Endothelial cell of umbilical vein (primary cell): ENCODE measurements around the gene LMLN. TPM values are rescaled to one million over a fixed set of nuclear protein-coding genes. Genes with fewer than 3 reads are reported as not detected.

Experiments
- BruUV-seq: library from RNA; stranded (reverse); fragments of 400-500 nt; replicated peaks from 2 replicates; lab custom pipeline; 2021; lab: Mats Ljungman, UMichigan
- CTCF ChIA-PET: fragments of 300-600, 350-600 bp; sonication (Branson Sonifier 250); formaldehyde crosslinking; loops from one replicate; lab custom pipeline; 2021; ENCODE audit warnings: antibody characterized with exemption, inconsistent platforms; lab: Charles Lee
- POLR2A ChIA-PET: fragments of 300-600, 350-600 bp; sonication (Branson Sonifier 250); formaldehyde crosslinking; loops from one replicate; lab custom pipeline; 2021; ENCODE audit warnings: antibody characterized with exemption, inconsistent platforms; lab: Charles Lee
- DNase-seq: peaks from one replicate; pipeline ENCODE4 v3.0.0-alpha.2; 2011; ENCODE audit warnings: low read depth, low spot score
- FAIRE-seq: peaks from 2 replicates; lab custom pipeline; 2011; peaks lifted over from hg19 to GRCh38; lab: Jason Lieb, UNC
- H2AFZ ChIP-seq: 2 replicates; pipeline ENCODE4 v1.6.0; 2012; ENCODE audit warnings: low read depth, low read length, control low read depth, inconsistent platforms
- H3K27ac ChIP-seq: 2 replicates; pipeline ENCODE4 v1.5.1; 2011; ENCODE audit warnings: low read depth, mild to moderate bottlenecking, control low read depth, low read length, moderate library complexity; ENCODE audit not compliant: insufficient read depth
- H3K27me3 ChIP-seq, 2 experiments: 2 replicates each; pipeline versions ENCODE4 v1.6.0 to v1.6.1; 2011; ENCODE audit warnings: low read length in 2 of 2, mixed read lengths in 1 of 2; ENCODE audit not compliant: control insufficient read depth in 2 of 2, insufficient read depth in 2 of 2
- H3K36me3 ChIP-seq, 2 experiments: 2 replicates in 1 of 2; 3 replicates in 1 of 2; pipeline ENCODE4 v1.5.1; 2011; ENCODE audit warnings: low read length in 2 of 2, mild to moderate bottlenecking in 1 of 2, moderate library complexity in 1 of 2; ENCODE audit not compliant: control insufficient read depth in 2 of 2, insufficient read depth in 2 of 2; ENCODE audit errors: extremely low read depth in 1 of 2
- H3K4me1 ChIP-seq: 3 replicates; pipeline ENCODE4 v1.5.1; 2011; ENCODE audit warnings: mild to moderate bottlenecking, low read length; ENCODE audit not compliant: control insufficient read depth, insufficient read depth; ENCODE audit errors: extremely low read depth
- H3K4me2 ChIP-seq: 2 replicates; pipeline ENCODE4 v1.6.1; 2011; ENCODE audit warnings: low read length, control low read depth, mixed read lengths; ENCODE audit not compliant: insufficient read depth
- H3K4me3 ChIP-seq, 3 experiments: fragments of 200-600 bp in 1 of 3; sonication (generic), shearing (Covaris generic) in 1 of 3; replicated peaks in 1 of 3; 2 replicates each; pipeline ENCODE4 v1.5.1; 2011 to 2016; ENCODE audit warnings: control low read depth in 3 of 3, low read length in 3 of 3, mild to moderate bottlenecking in 2 of 3, inconsistent platforms in 1 of 3, low read depth in 1 of 3, moderate library complexity in 1 of 3; ENCODE audit not compliant: insufficient read depth in 1 of 3
- H3K79me2 ChIP-seq: 2 replicates; pipeline ENCODE4 v1.6.0; 2012; ENCODE audit warnings: low read length, inconsistent platforms; ENCODE audit not compliant: control insufficient read depth, insufficient read depth
- H3K9ac ChIP-seq: replicated peaks from 2 replicates; pipeline ENCODE3; 2011; ENCODE audit warnings: low read length, control low read depth; ENCODE audit not compliant: insufficient read depth; ENCODE audit errors: extremely low read depth
- H3K9me1 ChIP-seq: replicated peaks from 3 replicates; pipeline ENCODE4 v1.6.0; 2011; ENCODE audit warnings: mild to moderate bottlenecking, low read length; ENCODE audit not compliant: control insufficient read depth, insufficient read depth; ENCODE audit errors: extremely low read depth
- H3K9me3 ChIP-seq: replicated peaks from 2 replicates; pipeline ENCODE4 v1.5.1; 2012; ENCODE audit warnings: low read length, inconsistent platforms; ENCODE audit not compliant: control insufficient read depth, insufficient read depth
- H4K20me1 ChIP-seq: replicated peaks from 2 replicates; pipeline ENCODE3; 2011; ENCODE audit warnings: mild to moderate bottlenecking, low read length; ENCODE audit not compliant: control insufficient read depth, insufficient read depth; ENCODE audit errors: extremely low read depth
- EZH2 ChIP-seq: IDR thresholded peaks from 2 replicates; pipeline ENCODE4 v1.6.1; 2012; ENCODE audit warnings: borderline replicate concordance, low read depth, mild to moderate bottlenecking, moderate library complexity, low read length, inconsistent platforms; ENCODE audit not compliant: severe bottlenecking
- FOS ChIP-seq: IDR thresholded peaks from 2 replicates; pipeline ENCODE4 v1.6.1; 2011; ENCODE audit warnings: mild to moderate bottlenecking, low read length, moderate library complexity, borderline replicate concordance; ENCODE audit not compliant: insufficient read depth
- GATA2 ChIP-seq: IDR thresholded peaks from 2 replicates; pipeline ENCODE4 v1.7.0; 2011; ENCODE audit warnings: low read depth, mild to moderate bottlenecking, moderate library complexity, mixed read lengths, low read length; ENCODE audit not compliant: insufficient read length, insufficient read depth
- JUN ChIP-seq: IDR thresholded peaks from 2 replicates; pipeline ENCODE4 v1.6.1; 2011; ENCODE audit warnings: borderline replicate concordance, low read depth; ENCODE audit not compliant: insufficient read length, insufficient read depth
- MYC ChIP-seq: IDR thresholded peaks from one replicate; pipeline ENCODE4 v1.6.1; 2011; ENCODE audit warnings: mild to moderate bottlenecking, low read depth, low read length
- POLR2A ChIP-seq: IDR thresholded peaks from 2 replicates; pipeline ENCODE4 v1.6.1; 2012; ENCODE audit warnings: low read depth, mild to moderate bottlenecking, control low read depth, low read length
- POLR2AphosphoS5 ChIP-seq: IDR thresholded peaks from 2 replicates; pipeline ENCODE4 v1.6.1; 2012; ENCODE audit warnings: low read depth, mild to moderate bottlenecking, control low read depth, low read length, moderate library complexity; ENCODE audit not compliant: insufficient read depth
- dilution Hi-C: fragments of 300-500 bp; cut with MboI; formaldehyde crosslinking; loops from one replicate; pipeline ENCODE4 v1.15.0; 2019; ENCODE audit warnings: low sequenced_read_pairs; ENCODE audit not compliant: extremely low pct_ligation_motif_present
- intact Hi-C: fragments of 100-400 bp; cut with micrococcal nuclease; formaldehyde crosslinking; loops from one replicate; pipeline ENCODE4 v1.10.0; 2022
- polyA plus RNA-seq, 4 experiments: library from polyadenylated mRNA; depleted of rRNA in 3 of 4; stranded (reverse) in 3 of 4; unstranded in 1 of 4; fragments of >200 nt; gene quantifications; 2 replicates each; pipeline versions ENCODE4 v1.2.1 to v1.2.3, GENCODE V29; 2011 to 2012; ENCODE audit warnings: missing spikeins in 1 of 4
- total RNA-seq: library from RNA; stranded (reverse); gene quantifications from 2 replicates; pipeline ENCODE4 v1.2.3, GENCODE V29; 2021
- TF ChIP-seq, protein P1 (sequence below): IDR thresholded peaks from 2 replicates; pipeline ENCODE4 v1.6.1; 2011; ENCODE audit not compliant: insufficient read depth, insufficient read length
- TF ChIP-seq, protein P2 (sequence below), 2 donors: IDR thresholded peaks; 1 replicate in 1 of 2; 2 replicates in 1 of 2; pipeline ENCODE4 v1.5.1; 2011; ENCODE audit warnings: low read length in 2 of 2, mild to moderate bottlenecking in 2 of 2, moderate library complexity in 2 of 2, control low read depth in 1 of 2, inconsistent platforms in 1 of 2, low read depth in 1 of 2; ENCODE audit not compliant: insufficient read depth in 1 of 2; ENCODE audit errors: extremely low read depth in 1 of 2

The LMLN gene
- total and polyA plus RNA-seq, 2 donors (not counting 3 experiments of a cell fraction or from before 2014, with no cell fraction given) = 4.8 to 6.5 TPM

- no peaks in the 10 kb centered on the region for H4K20me1 ChIP-seq
- POLR2A ChIA-PET = no interaction called here
- DNase-seq (no peak), FAIRE-seq (no peak)
- no peak overlapping the region for H3K27ac ChIP-seq
- CTCF ChIA-PET = interaction anchor here (1.4 kb wide), 1 partner anchor 78 kb away, joined by 3 read pairs; no protein-coding TSS in a partner anchor
- H3K36me3 ChIP-seq = no peaks in the 10 kb centered on the region
- TF ChIP-seq FOS (no peak), GATA2 (no peak), JUN (no peak), POLR2AphosphoS5 (no peak), EZH2 (no peak), POLR2A (no peak), MYC (no peak)
- TF ChIP-seq, protein P1, sequence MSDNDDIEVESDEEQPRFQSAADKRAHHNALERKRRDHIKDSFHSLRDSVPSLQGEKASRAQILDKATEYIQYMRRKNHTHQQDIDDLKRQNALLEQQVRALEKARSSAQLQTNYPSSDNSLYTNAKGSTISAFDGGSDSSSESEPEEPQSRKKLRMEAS = no peak
- TF ChIP-seq, protein P2, sequence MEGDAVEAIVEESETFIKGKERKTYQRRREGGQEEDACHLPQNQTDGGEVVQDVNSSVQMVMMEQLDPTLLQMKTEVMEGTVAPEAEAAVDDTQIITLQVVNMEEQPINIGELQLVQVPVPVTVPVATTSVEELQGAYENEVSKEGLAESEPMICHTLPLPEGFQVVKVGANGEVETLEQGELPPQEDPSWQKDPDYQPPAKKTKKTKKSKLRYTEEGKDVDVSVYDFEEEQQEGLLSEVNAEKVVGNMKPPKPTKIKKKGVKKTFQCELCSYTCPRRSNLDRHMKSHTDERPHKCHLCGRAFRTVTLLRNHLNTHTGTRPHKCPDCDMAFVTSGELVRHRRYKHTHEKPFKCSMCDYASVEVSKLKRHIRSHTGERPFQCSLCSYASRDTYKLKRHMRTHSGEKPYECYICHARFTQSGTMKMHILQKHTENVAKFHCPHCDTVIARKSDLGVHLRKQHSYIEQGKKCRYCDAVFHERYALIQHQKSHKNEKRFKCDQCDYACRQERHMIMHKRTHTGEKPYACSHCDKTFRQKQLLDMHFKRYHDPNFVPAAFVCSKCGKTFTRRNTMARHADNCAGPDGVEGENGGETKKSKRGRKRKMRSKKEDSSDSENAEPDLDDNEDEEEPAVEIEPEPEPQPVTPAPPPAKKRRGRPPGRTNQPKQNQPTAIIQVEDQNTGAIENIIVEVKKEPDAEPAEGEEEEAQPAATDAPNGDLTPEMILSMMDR (IDR thresholded peaks at IDR 0.05; ENCODE audit: extremely low read depth in 1 of 2, insufficient read depth in 1 of 2, low read depth in 1 of 2, low read length in 2 of 2) = no peak
- H3K9me3 ChIP-seq = no peaks in the 10 kb centered on the region
- no peak overlapping the region for H3K4me3 ChIP-seq
- no peaks in the 10 kb centered on the region for H3K79me2 ChIP-seq
- intact Hi-C loops = no loop called here
- H3K9me1 ChIP-seq = no peaks in the 10 kb centered on the region
- H3K27me3 ChIP-seq = no peaks in the 10 kb centered on the region
- dilution Hi-C loops = no loop called here
- no TSS peak for BruUV-seq
- H3K9ac ChIP-seq = no peak overlapping the region
- no peaks in the 10 kb centered on the region for H3K4me1 ChIP-seq
- no peak overlapping the region for H2AFZ ChIP-seq
- H3K4me2 ChIP-seq = no peak overlapping the region
Observed at GRCh38 chr3:197983076-197983475, 23.1 kb downstream of the LMLN start.
